CD14-positive monocyte (primary cell): ENCODE measurements around the gene SLPI. TPM values are rescaled to one million over a fixed set of nuclear protein-coding genes. Genes with fewer than 3 reads are reported as not detected.

Experiments used
- DNase-seq, 3 donors: peaks; one replicate each; pipeline ENCODE4 v3.0.0-alpha.2; 2011 to 2022
- H2AFZ ChIP-seq: 2 replicates; pipeline ENCODE4 v1.6.0; 2012; ENCODE audit warnings: mild to moderate bottlenecking, low read depth, low read length, inconsistent platforms; ENCODE audit not compliant: insufficient read depth, poor library complexity, severe bottlenecking
- H3K27ac ChIP-seq, 2 donors: 1 replicate in 1 of 2; 2 replicates in 1 of 2; pipeline ENCODE4 v1.5.1; 2012 to 2013; ENCODE audit warnings: low read length in 2 of 2, control low read depth in 1 of 2, inconsistent platforms in 1 of 2, low read depth in 1 of 2, mild to moderate bottlenecking in 1 of 2
- H3K27me3 ChIP-seq, 2 donors: one replicate each; pipeline versions ENCODE4 v1.6.0 to v1.6.1; 2011 to 2013; ENCODE audit warnings: low read length in 2 of 2; ENCODE audit not compliant: control insufficient read depth in 2 of 2, insufficient read depth in 2 of 2
- H3K36me3 ChIP-seq, 2 donors: replicated peaks in 1 of 2; 1 replicate in 1 of 2; 2 replicates in 1 of 2; pipeline versions ENCODE4 v1.5.1 to v1.6.1; 2012 to 2013; ENCODE audit warnings: low read length in 2 of 2, control low read depth in 1 of 2, inconsistent platforms in 1 of 2, mild to moderate bottlenecking in 1 of 2; ENCODE audit not compliant: insufficient read depth in 2 of 2, control insufficient read depth in 1 of 2
- H3K4me1 ChIP-seq, 2 donors: 1 replicate in 1 of 2; 2 replicates in 1 of 2; pipeline versions ENCODE4 v1.5.1 to v1.6.1; 2012 to 2013; ENCODE audit warnings: low read length in 2 of 2, control low read depth in 1 of 2, inconsistent platforms in 1 of 2, mild to moderate bottlenecking in 1 of 2, moderate library complexity in 1 of 2; ENCODE audit not compliant: insufficient read depth in 2 of 2, control insufficient read depth in 1 of 2
- H3K4me2 ChIP-seq: replicated peaks from 2 replicates; pipeline ENCODE3; 2012; ENCODE audit warnings: low read length, moderate library complexity, mild to moderate bottlenecking; ENCODE audit not compliant: poor library complexity, severe bottlenecking; ENCODE audit errors: extremely low read depth
- H3K4me3 ChIP-seq, 3 experiments: fragments of 200-600 bp in 1 of 3; sonication (generic) in 1 of 3; replicated peaks in 1 of 3; 1 replicate in 2 of 3; 2 replicates in 1 of 3; pipeline ENCODE4 v1.5.1; 2011 to 2013; ENCODE audit warnings: low read length in 3 of 3, mild to moderate bottlenecking in 3 of 3, control low read depth in 2 of 3, low read depth in 2 of 3, inconsistent platforms in 1 of 3, moderate library complexity in 1 of 3
- H3K79me2 ChIP-seq: 2 replicates; pipeline ENCODE4 v1.6.0; 2012; ENCODE audit warnings: mild to moderate bottlenecking, control low read depth, inconsistent platforms, low read length, moderate library complexity; ENCODE audit not compliant: insufficient read depth
- H3K9ac ChIP-seq: 2 replicates; pipeline ENCODE4 v1.6.0; 2017; ENCODE audit warnings: low read length, mild to moderate bottlenecking; ENCODE audit not compliant: insufficient read depth, poor library complexity, severe bottlenecking
- H3K9me3 ChIP-seq, 2 donors: replicated peaks in 1 of 2; 1 replicate in 1 of 2; 2 replicates in 1 of 2; pipeline versions ENCODE4 v1.5.1 to v1.6.1; 2012 to 2013; ENCODE audit warnings: low read length in 2 of 2, control low read depth in 1 of 2; ENCODE audit not compliant: control insufficient read depth in 1 of 2, insufficient read depth in 1 of 2
- H4K20me1 ChIP-seq: 2 replicates; pipeline ENCODE4 v1.6.0; 2012; ENCODE audit warnings: mild to moderate bottlenecking, low read length, control low read depth, moderate library complexity; ENCODE audit not compliant: insufficient read depth
- H3K27ac Mint-ChIP-seq, 7 donors: one replicate each; pipeline ENCODE4 v1.8.0; 2020; ENCODE audit warnings: mild to moderate bottlenecking in 7 of 7, mixed read lengths in 7 of 7, moderate library complexity in 6 of 7, inconsistent platforms in 2 of 7
- H3K27me3 Mint-ChIP-seq, 3 donors: one replicate each; pipeline ENCODE4 v1.8.0; 2021 to 2022; ENCODE audit warnings: low read depth in 3 of 3, mild to moderate bottlenecking in 3 of 3, mixed read lengths in 3 of 3, moderate library complexity in 3 of 3, inconsistent platforms in 1 of 3
- H3K36me3 Mint-ChIP-seq, 2 donors: one replicate each; pipeline ENCODE4 v1.8.0; 2020; ENCODE audit warnings: mixed read lengths in 2 of 2, inconsistent platforms in 1 of 2, mild to moderate bottlenecking in 1 of 2
- H3K4me1 Mint-ChIP-seq: one replicate; pipeline ENCODE4 v1.8.0; 2020; ENCODE audit warnings: mild to moderate bottlenecking, mixed read lengths
- H3K4me3 Mint-ChIP-seq, 2 donors: one replicate each; pipeline ENCODE4 v1.8.0; 2020; ENCODE audit warnings: mild to moderate bottlenecking in 2 of 2, mixed read lengths in 2 of 2, moderate library complexity in 1 of 2
- H3K9me3 Mint-ChIP-seq, 7 donors: one replicate each; pipeline ENCODE4 v1.8.0; 2020 to 2022; ENCODE audit warnings: mixed read lengths in 7 of 7, mild to moderate bottlenecking in 6 of 7, moderate library complexity in 6 of 7, inconsistent platforms in 2 of 7
- WGBS: methylation state at CpG from one replicate; pipeline ENCODE4 v1.1.5; 2013; ENCODE audit warnings: missing lambda C conversion rate; ENCODE audit not compliant: insufficient coverage; 5-methylcytosine and 5-hydroxymethylcytosine counted together
- intact Hi-C, 2 donors: fragments of 100-400 bp; cut with micrococcal nuclease; formaldehyde crosslinking; loops; one replicate each; pipeline versions ENCODE4 v1.15.0 to v1.15.1; 2023
- polyA plus RNA-seq, 3 donors: library from polyadenylated mRNA; depleted of rRNA in 1 of 3; unstranded in 2 of 3; stranded (reverse) in 1 of 3; fragments of 300-500 nt in 2 of 3; fragments of >200 nt in 1 of 3; fragmentation: Illumina TruSeq in 2 of 3; gene quantifications; 1 replicate in 2 of 3; 2 replicates in 1 of 3; pipeline ENCODE4 v1.2.3, GENCODE V29; 2012 to 2021
- TF ChIP-seq, protein P1 (sequence below): fragments of 200-600 bp; IDR thresholded peaks from one replicate; pipeline ENCODE4 v1.8.0; 2022; ENCODE audit warnings: antibody characterized with exemption, mild to moderate bottlenecking

SLPI gene
- polyA plus RNA-seq, 3 donors = 0.47 to 1.2 (median 0.71) TPM

DNA sequence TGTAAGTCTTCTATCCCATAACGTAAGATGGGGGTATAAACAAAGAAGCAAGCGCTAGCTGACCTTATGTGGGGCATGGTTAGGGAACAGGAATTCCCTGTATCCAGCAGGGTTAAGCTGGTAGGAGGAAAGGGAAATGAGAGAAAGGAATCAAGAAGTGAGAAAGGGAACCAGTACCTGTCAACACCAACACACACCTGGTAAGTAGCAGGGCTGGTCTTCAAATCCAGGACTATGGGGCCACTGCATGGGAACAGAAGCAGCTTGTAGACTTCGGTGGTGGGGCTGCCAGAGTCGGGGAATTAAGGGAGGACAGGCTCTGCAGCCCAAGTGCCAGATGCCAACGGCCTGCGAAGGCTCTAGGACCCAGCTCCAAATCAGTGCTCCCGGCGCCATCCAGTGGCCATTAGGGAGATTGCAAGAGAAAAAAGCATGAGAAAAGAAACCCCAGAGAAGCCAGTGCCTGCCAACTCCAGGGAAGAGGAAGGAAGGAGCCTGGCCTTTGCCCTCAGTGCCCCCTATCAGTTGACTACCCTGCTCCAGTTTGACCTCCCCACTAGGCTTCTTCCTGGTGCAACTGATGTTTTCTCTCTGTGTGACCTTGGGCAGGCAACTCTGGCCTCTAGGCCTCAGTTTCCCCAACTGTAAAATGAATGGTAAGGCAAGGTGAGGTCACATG is 36.5 kb upstream of the SLPI start:
- peaks cover 17% of the 10 kb centered on the region for H3K4me1 Mint-ChIP-seq
- TF ChIP-seq, protein P1, sequence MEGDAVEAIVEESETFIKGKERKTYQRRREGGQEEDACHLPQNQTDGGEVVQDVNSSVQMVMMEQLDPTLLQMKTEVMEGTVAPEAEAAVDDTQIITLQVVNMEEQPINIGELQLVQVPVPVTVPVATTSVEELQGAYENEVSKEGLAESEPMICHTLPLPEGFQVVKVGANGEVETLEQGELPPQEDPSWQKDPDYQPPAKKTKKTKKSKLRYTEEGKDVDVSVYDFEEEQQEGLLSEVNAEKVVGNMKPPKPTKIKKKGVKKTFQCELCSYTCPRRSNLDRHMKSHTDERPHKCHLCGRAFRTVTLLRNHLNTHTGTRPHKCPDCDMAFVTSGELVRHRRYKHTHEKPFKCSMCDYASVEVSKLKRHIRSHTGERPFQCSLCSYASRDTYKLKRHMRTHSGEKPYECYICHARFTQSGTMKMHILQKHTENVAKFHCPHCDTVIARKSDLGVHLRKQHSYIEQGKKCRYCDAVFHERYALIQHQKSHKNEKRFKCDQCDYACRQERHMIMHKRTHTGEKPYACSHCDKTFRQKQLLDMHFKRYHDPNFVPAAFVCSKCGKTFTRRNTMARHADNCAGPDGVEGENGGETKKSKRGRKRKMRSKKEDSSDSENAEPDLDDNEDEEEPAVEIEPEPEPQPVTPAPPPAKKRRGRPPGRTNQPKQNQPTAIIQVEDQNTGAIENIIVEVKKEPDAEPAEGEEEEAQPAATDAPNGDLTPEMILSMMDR = peak; percentile 93
- H3K27ac ChIP-seq = no peak overlapping the region
- H3K36me3 Mint-ChIP-seq = no peaks in the 10 kb centered on the region
- H3K4me2 ChIP-seq = no peak overlapping the region
- no peaks in the 10 kb centered on the region for H4K20me1 ChIP-seq
- H3K27me3 ChIP-seq = peaks cover 13 to 28% of the 10 kb centered on the region in 2 donors
- H3K4me1 ChIP-seq = peaks cover 12 to 17% of the 10 kb centered on the region in 2 donors
- no peak overlapping the region for H3K4me3 ChIP-seq
- no peak overlapping the region for H2AFZ ChIP-seq
- DNase-seq = peak; percentile 58 to 64 (median 63)
- peaks cover 0 to 5% (median 3%) of the 10 kb centered on the region in 7 donors for H3K9me3 Mint-ChIP-seq
- intact Hi-C loops = loop anchor here (2.0 to 5.0 kb wide), 2 partner anchors 152 to 154 kb away; no protein-coding TSS in a partner anchor
- H3K9me3 ChIP-seq = no peaks in the 10 kb centered on the region
- no peaks in the 10 kb centered on the region for H3K79me2 ChIP-seq
- no peak overlapping the region for H3K4me3 Mint-ChIP-seq
- no peak overlapping the region for H3K27ac Mint-ChIP-seq
- WGBS = 3% methylated on average over 4 of the region's 8 CpGs
- no peak overlapping the region for H3K9ac ChIP-seq
- H3K27me3 Mint-ChIP-seq = peaks cover 25 to 35% (median 31%) of the 10 kb centered on the region in 3 donors
- no peaks in the 10 kb centered on the region for H3K36me3 ChIP-seq

GRCh38 chr20:45289942-45290676 is 35.7 kb upstream of the SLPI start:
- H3K36me3 ChIP-seq = no peaks in the 10 kb centered on the region
- Mint-ChIP-seq H3K27me3 (peaks cover 26 to 32% (median 31%) of the 10 kb centered on the region in 3 donors), H3K9me3 (peaks cover 0 to 5% (median 3%) of the 10 kb centered on the region in 7 donors), H3K36me3 (no peaks in the 10 kb centered on the region), H3K4me1 (peaks cover 17% of the 10 kb centered on the region), H3K27ac (peak overlapping the region in 1 of 7 donors; percentile 20), H3K4me3 (no peak overlapping the region)
- no peaks in the 10 kb centered on the region for H3K79me2 ChIP-seq
- WGBS = 95% methylated on average over 7 of the region's 13 CpGs
- no peak for DNase-seq
- intact Hi-C loops = loop anchor here (2.0 to 5.0 kb wide), 2 partner anchors 151 to 153 kb away; no protein-coding TSS in a partner anchor
- no peak overlapping the region for H3K4me2 ChIP-seq
- no peak overlapping the region for H3K9ac ChIP-seq
- no peak overlapping the region for H3K4me3 ChIP-seq
- no peaks in the 10 kb centered on the region for H4K20me1 ChIP-seq
- H3K4me1 ChIP-seq = peaks cover 12 to 17% of the 10 kb centered on the region in 2 donors
- no peak overlapping the region for H2AFZ ChIP-seq
- TF ChIP-seq, protein P1 = no peak
- no peak overlapping the region for H3K27ac ChIP-seq
- no peaks in the 10 kb centered on the region for H3K9me3 ChIP-seq
- H3K27me3 ChIP-seq = peaks cover 13 to 28% of the 10 kb centered on the region in 2 donors
